Activated T-cell treated with anti-CD3 and anti-CD28 coated beads, Interleukin-2, amount 50 U/mL, for 1 hour (primary cell): ENCODE data around the gene TSPEAR.

Source experiments
- DNase-seq: peaks from one replicate; pipeline ENCODE4 v3.0.0-alpha.2; 2020

Gene TSPEAR

GRCh38 chr21:44718571-44718970, 7.2 kb upstream of the TSPEAR start:
- DNase-seq = no peak

GRCh38 chr21:44718093-44718492, 6.7 kb upstream of the TSPEAR start:
- no peak for DNase-seq

- DNase-seq = no peak
Measured at GRCh38 chr21:44716984-44717383, 5.6 kb upstream of the TSPEAR start.

GRCh38 chr21:44714905-44715304, 3.5 kb upstream of the TSPEAR start:
- no peak for DNase-seq

- DNase-seq = no peak
Measured at GRCh38 chr21:44713846-44714245, 2.5 kb upstream of the TSPEAR start.

GRCh38 chr21:44713130-44713529, 1.8 kb upstream of the TSPEAR start:
- peak; percentile 7 for DNase-seq

- peak; percentile 6 for DNase-seq
Measured at GRCh38 chr21:44712203-44713028, 1.0 kb upstream of the TSPEAR start.

- DNase-seq = peak; percentile 29
Measured at GRCh38 chr21:44710756-44711326, 531 bp downstream of the TSPEAR start.

- DNase-seq = peak; percentile 22
Measured at GRCh38 chr21:44710294-44710665, 1.1 kb downstream of the TSPEAR start.

- peak; percentile 40 for DNase-seq
Measured at GRCh38 chr21:44709426-44710293, 1.7 kb downstream of the TSPEAR start.

- no peak for DNase-seq
Measured at GRCh38 chr21:44708866-44709425, 2.4 kb downstream of the TSPEAR start.

- no peak for DNase-seq
Measured at GRCh38 chr21:44708213-44708865, 3.0 kb downstream of the TSPEAR start.

GRCh38 chr21:44706706-44707581, 4.4 kb downstream of the TSPEAR start:
- no peak for DNase-seq

GRCh38 chr21:44706026-44706705, 5.2 kb downstream of the TSPEAR start:
- no peak for DNase-seq

GRCh38 chr21:44704636-44705001, 6.8 kb downstream of the TSPEAR start:
- DNase-seq = no peak

- no peak for DNase-seq
Measured at GRCh38 chr21:44703731-44704635, 7.4 kb downstream of the TSPEAR start.

GRCh38 chr21:44702973-44703730, 8.2 kb downstream of the TSPEAR start:
- no peak for DNase-seq

- DNase-seq = no peak
Measured at GRCh38 chr21:44702111-44702972, 9.0 kb downstream of the TSPEAR start.
